ENCODE measurements around the gene KRTAP2-1. TPM values are rescaled to one million over a fixed set of nuclear protein-coding genes. Genes with fewer than 3 reads are reported as not detected.
"Not testable (repeated sequence)": the region's sequence is repeated elsewhere in the genome, so short reads cannot be mapped to it uniquely, and the experiment has no call there.

The KRTAP2-1 gene
- total RNA-seq, 2 experiments from 2014 or later, result not detected

DNA sequence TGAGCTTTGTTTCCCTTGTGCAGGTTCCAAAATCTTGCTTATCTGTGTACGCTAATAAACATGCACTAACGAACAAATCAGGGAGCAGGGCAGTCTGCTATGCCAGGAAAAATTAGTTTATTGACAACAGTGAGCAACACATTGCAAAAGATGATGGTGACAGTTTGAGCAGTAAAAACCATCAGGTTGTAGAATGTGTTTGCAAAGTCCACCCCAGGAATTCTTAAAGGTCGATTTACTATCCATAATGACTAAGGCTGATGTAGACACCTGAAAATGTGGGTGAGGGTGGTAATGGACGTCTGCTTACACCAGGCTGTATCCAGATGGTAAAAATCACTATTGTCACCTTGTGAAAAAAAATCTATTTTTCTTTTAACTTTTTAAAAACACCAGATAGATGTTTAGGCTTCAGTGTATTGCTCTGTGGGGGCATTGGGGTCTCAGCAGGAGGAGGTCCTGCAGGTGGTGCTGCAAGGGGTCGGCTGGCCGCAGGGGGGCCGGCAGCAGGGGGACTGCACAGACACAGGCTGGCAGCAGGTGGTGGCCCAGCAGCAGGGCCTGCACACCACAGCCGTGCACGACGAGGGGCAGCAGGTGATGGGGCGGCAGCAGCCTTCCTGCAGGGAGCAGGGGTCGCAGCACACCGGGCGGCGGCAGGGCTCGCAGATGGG is 18.0 kb upstream of the KRTAP2-1 start:
- H3K4me3 Mint-ChIP-seq; DNase-seq; intact Hi-C loops (cut with micrococcal nuclease); H3K9me3 Mint-ChIP-seq; H3K27ac Mint-ChIP-seq; CTCF ChIA-PET; H3K4me1 Mint-ChIP-seq (ENCODE audit: low read depth); H3K36me3 Mint-ChIP-seq (ENCODE audit: low read depth): not testable (repeated sequence)
- H3K27me3 Mint-ChIP-seq (ENCODE audit: low read depth), result peaks cover 12% of the 10 kb centered on the region

DNA sequence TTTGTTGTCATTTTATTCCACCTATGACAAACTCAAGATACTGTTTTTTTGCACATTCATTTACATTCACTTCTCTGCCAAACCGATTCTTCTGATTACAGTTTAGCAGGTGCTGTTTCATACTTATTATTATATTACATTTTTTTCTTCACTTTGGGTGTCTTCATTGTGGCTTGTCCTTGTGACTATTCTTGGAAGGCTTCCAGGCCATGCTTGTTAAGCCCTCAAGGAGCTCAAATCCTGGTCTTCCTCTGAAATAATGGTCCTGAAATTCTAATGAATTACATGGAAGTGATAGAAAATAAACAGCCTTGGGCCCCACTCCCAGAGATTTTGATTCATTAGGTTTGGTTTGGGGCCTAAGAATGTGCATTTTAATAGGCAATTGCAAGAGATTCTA is 17.2 kb upstream of the KRTAP2-1 start:
- CTCF ChIA-PET, result no interaction called here
- Mint-ChIP-seq H3K4me1 (ENCODE audit: low read depth) (no peaks in the 10 kb centered on the region), H3K27ac (no peak overlapping the region), H3K4me3 (no peak overlapping the region), H3K27me3 (ENCODE audit: low read depth) (peaks cover 16% of the 10 kb centered on the region), H3K9me3 (no peaks in the 10 kb centered on the region), H3K36me3 (ENCODE audit: low read depth) (no peaks in the 10 kb centered on the region)
- no peak for DNase-seq
- intact Hi-C loops (cut with micrococcal nuclease), result no loop called here

DNA sequence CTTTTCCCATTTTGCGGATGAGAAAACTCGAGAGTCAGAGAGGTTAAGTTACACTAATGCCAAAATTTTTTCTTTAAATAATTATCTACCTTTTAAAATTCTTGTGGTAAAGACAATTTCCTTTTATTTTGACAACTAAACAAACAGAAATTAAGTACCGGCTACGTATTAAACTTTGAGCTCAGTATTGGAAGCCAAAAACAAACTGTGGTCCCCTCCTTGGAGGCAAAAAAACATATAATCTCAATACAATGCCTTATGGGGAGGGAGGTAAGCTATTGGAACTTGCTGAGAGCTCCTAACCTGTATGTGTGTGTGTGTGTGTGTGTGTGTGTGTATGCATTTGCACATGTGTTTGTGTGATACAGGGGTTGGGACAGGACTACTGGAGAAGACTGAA is 16.3 kb upstream of the KRTAP2-1 start:
- Mint-ChIP-seq H3K9me3 (no peaks in the 10 kb centered on the region), H3K27me3 (ENCODE audit: low read depth) (peaks cover 21% of the 10 kb centered on the region), H3K4me1 (ENCODE audit: low read depth) (no peaks in the 10 kb centered on the region), H3K27ac (no peak overlapping the region), H3K4me3 (no peak overlapping the region), H3K36me3 (ENCODE audit: low read depth) (no peaks in the 10 kb centered on the region)
- DNase-seq, result no peak
- intact Hi-C loops (cut with micrococcal nuclease), result no loop called here
- CTCF ChIA-PET, result no interaction called here

DNA sequence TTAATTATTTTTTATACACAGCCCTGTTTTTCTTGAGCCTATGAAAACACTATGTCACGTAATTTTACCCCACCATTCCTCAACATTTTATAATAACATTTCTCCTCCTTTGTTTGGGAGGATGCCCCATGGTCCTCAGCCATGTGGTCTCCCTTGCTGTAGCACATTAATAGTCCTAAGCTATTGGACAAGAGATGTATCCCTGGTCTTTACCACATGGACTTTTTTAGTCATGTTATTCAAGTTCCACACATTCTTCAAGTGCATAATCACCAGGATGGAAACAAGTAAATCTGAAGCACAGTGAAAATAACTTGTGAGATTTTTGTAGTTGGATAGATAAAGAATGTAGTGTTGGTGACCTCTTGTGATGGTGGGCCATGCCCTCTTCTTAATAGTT is 14.8 kb upstream of the KRTAP2-1 start:
- no peak for DNase-seq
- peaks cover 26% of the 10 kb centered on the region for H3K27me3 Mint-ChIP-seq (ENCODE audit: low read depth)
- no peaks in the 10 kb centered on the region for H3K9me3 Mint-ChIP-seq
- no peaks in the 10 kb centered on the region for H3K36me3 Mint-ChIP-seq (ENCODE audit: low read depth)
- H3K4me1 Mint-ChIP-seq (ENCODE audit: low read depth), result no peaks in the 10 kb centered on the region
- H3K4me3 Mint-ChIP-seq, result no peak overlapping the region
- CTCF ChIA-PET, result no interaction called here
- intact Hi-C loops (cut with micrococcal nuclease), result no loop called here
- H3K27ac Mint-ChIP-seq, result no peak overlapping the region

DNA sequence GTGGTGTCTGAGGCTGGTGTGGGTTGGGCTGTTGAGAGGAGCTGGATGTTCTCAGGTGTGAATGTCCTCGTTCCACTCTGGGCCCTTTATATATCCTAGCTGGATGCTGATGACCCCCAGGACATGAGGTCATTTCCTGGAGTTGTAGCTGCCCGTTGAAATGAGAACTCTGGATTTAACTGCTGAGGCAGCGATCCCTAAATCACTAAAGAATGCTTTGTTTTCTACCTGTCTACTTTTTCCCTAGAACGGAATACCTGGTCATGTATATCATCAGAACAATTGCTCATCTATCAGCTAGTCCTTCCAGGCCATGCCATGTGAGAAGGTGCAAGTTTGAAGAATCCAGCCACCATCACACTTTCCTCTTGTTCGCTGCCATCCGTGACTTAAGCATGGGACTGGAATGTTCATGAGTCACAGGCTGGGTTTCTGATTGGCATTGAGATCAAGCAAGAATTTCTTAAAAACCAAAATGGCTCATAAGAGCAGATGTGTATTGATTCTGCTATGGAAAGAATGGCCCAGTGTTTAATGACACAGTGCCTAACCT is 13.0 kb upstream of the KRTAP2-1 start, which contains the start of gene KRTAP2-3:
KRTAP2-3 (minus strand) TSS at position 63 of the 553 bp plus-strand sequence. CDS start 64 bp downstream, outside the sequence.
- CTCF ChIA-PET, result no interaction called here
- Mint-ChIP-seq H3K4me1 (ENCODE audit: low read depth) (no peaks in the 10 kb centered on the region), H3K36me3 (ENCODE audit: low read depth) (no peaks in the 10 kb centered on the region)

DNA sequence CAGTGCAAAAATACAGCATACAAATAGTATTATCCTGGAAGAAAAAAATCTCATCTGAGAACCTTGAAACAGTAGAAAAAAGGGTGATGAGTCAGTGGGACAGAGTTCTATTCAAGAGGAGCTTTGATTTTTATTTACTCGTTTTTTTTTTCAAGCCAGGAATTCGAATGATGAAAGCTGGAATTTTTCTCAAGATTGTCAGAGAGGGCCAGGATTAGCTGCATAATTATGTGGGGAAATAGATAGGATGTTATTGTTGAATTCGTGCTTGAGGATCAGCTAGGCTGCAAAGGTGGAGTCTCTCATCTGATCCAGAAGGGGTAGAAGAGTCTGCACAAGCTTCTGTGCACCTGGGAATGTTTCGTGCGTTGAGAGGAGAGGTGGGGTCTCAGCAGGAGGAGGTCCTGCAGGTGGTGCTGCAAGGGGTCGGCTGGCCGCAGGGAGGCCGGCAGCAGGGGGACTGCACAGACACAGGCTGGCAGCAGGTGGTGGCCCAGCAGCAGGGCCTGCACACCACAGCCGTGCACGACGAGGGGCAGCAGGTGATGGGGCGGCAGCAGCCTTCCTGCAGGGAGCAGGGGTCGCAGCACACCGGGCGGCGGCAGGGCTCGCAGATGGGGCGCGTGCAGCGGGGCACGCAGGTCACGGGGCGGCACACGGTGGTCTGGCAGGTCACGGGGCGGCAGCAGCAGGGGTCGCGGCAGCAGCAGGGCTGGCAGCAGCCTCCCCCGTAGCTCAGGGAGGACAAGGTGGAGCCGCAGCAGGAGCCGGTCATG is 12.3 kb upstream of the KRTAP2-1 start:
- H3K27ac Mint-ChIP-seq; H3K9me3 Mint-ChIP-seq; intact Hi-C loops (cut with micrococcal nuclease); CTCF ChIA-PET; H3K4me1 Mint-ChIP-seq (ENCODE audit: low read depth); DNase-seq; H3K4me3 Mint-ChIP-seq; H3K36me3 Mint-ChIP-seq (ENCODE audit: low read depth): not testable (repeated sequence)
- H3K27me3 Mint-ChIP-seq (ENCODE audit: low read depth), result peaks cover 28% of the 10 kb centered on the region

More for the DNA sequence above, 13.0 kb upstream of the KRTAP2-1 start, which contains the start of gene KRTAP2-3:
- Mint-ChIP-seq H3K27ac (no peak within 1 kb of the TSS), H3K9me3 (no peaks in the 10 kb centered on the region), H3K4me3 (no peak within 1 kb of the TSS), H3K27me3 (ENCODE audit: low read depth) (peaks cover 28% of the 10 kb centered on the region)
- DNase-seq, result no peak
- intact Hi-C loops (cut with micrococcal nuclease), result no loop called here

DNA sequence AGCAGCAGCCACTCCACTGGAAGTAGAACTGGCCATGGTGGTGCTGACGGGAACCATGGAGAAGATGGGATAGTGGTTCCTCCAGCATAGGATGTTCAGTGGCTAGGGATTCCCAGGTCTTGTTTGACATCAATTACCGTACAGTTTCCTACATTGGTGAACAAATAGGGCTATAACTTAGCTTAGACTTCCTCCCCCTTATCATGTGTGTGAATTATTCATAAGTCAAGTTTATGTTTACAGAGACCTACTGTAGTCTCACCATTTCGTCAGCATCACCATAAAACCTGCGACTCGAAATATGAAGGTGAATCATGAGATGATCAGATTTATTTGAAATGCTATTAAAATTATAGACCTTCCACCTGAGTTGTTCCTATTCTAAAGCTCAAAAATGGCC is 11.6 kb upstream of the KRTAP2-1 start:
- intact Hi-C loops (cut with micrococcal nuclease), result no loop called here
- CTCF ChIA-PET, result no interaction called here

DNA sequence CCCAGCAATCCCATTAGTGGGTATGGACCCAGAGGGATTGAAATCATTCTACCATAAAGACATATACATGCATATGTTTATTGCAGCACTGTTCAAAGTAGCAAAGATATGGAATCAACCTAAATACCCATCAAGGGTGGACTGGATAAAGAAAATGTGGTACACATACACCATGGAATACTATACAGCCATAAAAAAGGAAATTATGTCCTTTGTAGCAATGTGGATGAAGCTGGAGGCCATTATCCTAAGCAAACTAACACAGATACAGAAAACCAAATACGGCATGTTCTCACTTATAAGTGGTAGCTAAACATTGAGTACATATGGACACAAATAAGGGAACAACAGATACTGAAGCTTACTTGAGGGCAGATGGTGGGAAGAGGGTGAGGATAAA is 10.4 kb upstream of the KRTAP2-1 start:
- Mint-ChIP-seq H3K4me1 (ENCODE audit: low read depth) (no peaks in the 10 kb centered on the region), H3K9me3 (no peaks in the 10 kb centered on the region), H3K27me3 (ENCODE audit: low read depth) (peaks cover 30% of the 10 kb centered on the region), H3K4me3 (no peak overlapping the region), H3K36me3 (ENCODE audit: low read depth) (no peaks in the 10 kb centered on the region), H3K27ac (no peak overlapping the region)
- CTCF ChIA-PET, result no interaction called here
- intact Hi-C loops (cut with micrococcal nuclease), result no loop called here
- no peak for DNase-seq

More for the DNA sequence above, 11.6 kb upstream of the KRTAP2-1 start:
- H3K4me3 Mint-ChIP-seq, result no peak overlapping the region
- peaks cover 28% of the 10 kb centered on the region for H3K27me3 Mint-ChIP-seq (ENCODE audit: low read depth)
- H3K4me1 Mint-ChIP-seq (ENCODE audit: low read depth), result no peaks in the 10 kb centered on the region
- no peaks in the 10 kb centered on the region for H3K9me3 Mint-ChIP-seq
- no peak for DNase-seq
- no peaks in the 10 kb centered on the region for H3K36me3 Mint-ChIP-seq (ENCODE audit: low read depth)
- H3K27ac Mint-ChIP-seq, result no peak overlapping the region

DNA sequence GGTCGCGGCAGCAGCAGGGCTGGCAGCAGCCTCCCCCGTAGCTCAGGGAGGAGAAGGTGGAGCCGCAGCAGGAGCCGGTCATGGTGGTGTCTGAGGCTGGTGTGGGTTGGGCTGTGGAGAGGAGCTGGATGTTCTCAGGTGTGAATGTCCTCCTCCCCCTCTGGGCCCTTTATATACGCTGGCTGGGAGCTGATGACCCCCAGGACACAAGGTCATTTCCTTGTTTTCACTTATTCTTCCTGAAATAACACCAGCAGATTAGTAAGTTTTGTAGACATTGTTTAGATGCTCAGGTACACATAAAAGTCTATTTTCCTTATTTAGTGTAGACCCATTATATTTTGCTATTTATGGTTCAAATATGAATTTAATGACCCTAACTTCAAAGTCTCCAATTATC is 8.0 kb upstream of the KRTAP2-1 start, which contains the start of gene KRTAP2-2:
KRTAP2-2 (minus strand) TSS at position 101 of the 400 bp plus-strand sequence; CDS start at position 82, 19 bp downstream.
- H3K4me1 Mint-ChIP-seq (ENCODE audit: low read depth); intact Hi-C loops (cut with micrococcal nuclease); CTCF ChIA-PET; DNase-seq; H3K9me3 Mint-ChIP-seq; H3K36me3 Mint-ChIP-seq (ENCODE audit: low read depth); H3K4me3 Mint-ChIP-seq; H3K27ac Mint-ChIP-seq: not testable (repeated sequence)
- H3K27me3 Mint-ChIP-seq (ENCODE audit: low read depth), result peaks cover 21% of the 10 kb centered on the region

DNA sequence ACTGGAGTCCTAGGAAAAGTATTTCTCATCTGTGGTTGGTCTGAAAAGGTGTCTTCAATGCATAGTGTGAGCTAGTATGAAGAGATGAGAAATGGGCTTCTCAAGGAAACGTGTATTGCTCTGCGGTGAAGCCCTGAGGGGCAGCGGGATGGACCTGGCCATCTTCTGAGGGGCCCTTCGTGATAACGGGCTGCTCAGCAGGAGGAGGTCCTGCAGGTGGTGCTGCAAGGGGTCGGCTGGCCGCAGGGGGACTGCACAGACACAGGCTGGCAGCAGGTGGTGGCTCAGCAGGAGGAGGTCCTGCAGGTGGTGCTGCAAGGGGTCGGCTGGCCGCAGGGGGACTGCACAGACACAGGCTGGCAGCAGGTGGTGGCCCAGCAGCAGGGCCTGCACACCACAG is 7.4 kb upstream of the KRTAP2-1 start:
- H3K4me1 Mint-ChIP-seq (ENCODE audit: low read depth); intact Hi-C loops (cut with micrococcal nuclease); H3K36me3 Mint-ChIP-seq (ENCODE audit: low read depth); DNase-seq; CTCF ChIA-PET; H3K9me3 Mint-ChIP-seq; H3K4me3 Mint-ChIP-seq; H3K27ac Mint-ChIP-seq: not testable (repeated sequence)
- H3K27me3 Mint-ChIP-seq (ENCODE audit: low read depth), result peaks cover 22% of the 10 kb centered on the region

DNA sequence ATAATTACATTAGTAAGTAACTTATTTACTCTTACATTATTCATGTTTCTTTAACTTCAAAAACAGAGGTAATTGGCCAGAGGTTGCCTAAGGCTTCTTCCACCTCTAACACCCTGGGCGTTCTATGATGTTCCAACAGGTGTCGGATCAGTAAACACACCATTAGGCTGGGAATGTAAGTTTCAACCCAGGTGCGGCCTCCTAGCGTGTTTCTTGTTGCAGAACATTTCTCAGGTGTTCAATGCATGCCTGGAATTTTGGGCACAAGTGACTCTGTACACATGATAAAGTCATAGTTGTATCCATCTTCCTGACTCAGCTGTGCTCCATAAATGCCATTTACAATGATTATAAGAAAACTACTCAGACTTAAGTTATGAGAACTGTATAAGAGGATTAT is 6.9 kb upstream of the KRTAP2-1 start:
- intact Hi-C loops (cut with micrococcal nuclease), result no loop called here
- no peak for DNase-seq
- Mint-ChIP-seq H3K4me3 (no peak overlapping the region), H3K27ac (no peak overlapping the region), H3K4me1 (ENCODE audit: low read depth) (no peaks in the 10 kb centered on the region), H3K27me3 (ENCODE audit: low read depth) (peaks cover 18% of the 10 kb centered on the region), H3K9me3 (no peaks in the 10 kb centered on the region), H3K36me3 (ENCODE audit: low read depth) (no peaks in the 10 kb centered on the region)
- CTCF ChIA-PET, result no interaction called here

DNA sequence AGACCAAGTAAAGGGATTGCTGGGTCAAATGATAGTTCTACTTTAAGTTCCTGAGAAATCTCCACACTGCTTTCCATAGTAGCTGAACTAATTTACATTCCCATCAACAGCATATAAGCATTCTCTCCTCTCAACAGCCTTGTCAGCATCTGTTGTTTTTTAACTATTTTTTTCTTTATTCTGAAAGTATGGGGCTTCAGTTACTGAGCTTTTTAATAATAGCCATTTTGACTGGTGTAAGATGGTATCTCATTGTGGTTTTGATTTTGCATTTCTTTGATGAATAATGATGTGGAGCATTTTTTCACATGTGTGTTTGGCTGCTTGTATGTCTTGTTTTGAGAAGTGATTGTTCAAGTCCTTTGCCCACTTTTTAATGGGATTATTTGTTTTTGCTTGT is 5.5 kb upstream of the KRTAP2-1 start:
- no peak overlapping the region for H3K4me3 Mint-ChIP-seq
- H3K27ac Mint-ChIP-seq, result no peak overlapping the region
- no peaks in the 10 kb centered on the region for H3K9me3 Mint-ChIP-seq
- no peak for DNase-seq
- intact Hi-C loops (cut with micrococcal nuclease), result no loop called here
- H3K27me3 Mint-ChIP-seq (ENCODE audit: low read depth), result peaks cover 20% of the 10 kb centered on the region
- H3K4me1 Mint-ChIP-seq (ENCODE audit: low read depth), result no peaks in the 10 kb centered on the region
- CTCF ChIA-PET, result no interaction called here
- H3K36me3 Mint-ChIP-seq (ENCODE audit: low read depth), result no peaks in the 10 kb centered on the region

DNA sequence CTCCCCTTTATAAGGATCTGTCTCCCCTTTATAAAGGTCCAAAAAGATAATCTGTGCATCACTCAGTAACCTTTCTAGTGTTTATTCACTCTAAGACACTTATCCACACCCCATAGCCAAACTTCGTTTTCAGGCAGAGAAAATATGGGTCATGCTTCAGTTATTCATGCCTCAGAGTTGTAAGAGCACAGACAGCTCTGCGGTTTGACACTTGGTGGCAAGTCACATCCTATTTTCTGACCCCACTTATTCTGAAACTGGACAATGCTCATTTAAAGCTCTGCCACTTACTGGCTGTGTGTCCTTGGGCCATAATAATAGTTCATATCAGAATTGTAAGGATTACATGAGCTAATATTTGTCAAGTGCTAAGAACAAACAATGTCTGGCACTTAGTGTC is 2.0 kb upstream of the KRTAP2-1 start:
- Mint-ChIP-seq H3K36me3 (ENCODE audit: low read depth) (no peaks in the 10 kb centered on the region), H3K27ac (no peak overlapping the region), H3K27me3 (ENCODE audit: low read depth) (peaks cover 29% of the 10 kb centered on the region), H3K4me1 (ENCODE audit: low read depth) (peaks cover 1% of the 10 kb centered on the region), H3K9me3 (no peaks in the 10 kb centered on the region), H3K4me3 (no peak overlapping the region)
- CTCF ChIA-PET, result no interaction called here
- DNase-seq, result no peak
- intact Hi-C loops (cut with micrococcal nuclease), result no loop called here
